ENCODE measurements around the gene DKK2. TPM values are rescaled to one million over a fixed set of nuclear protein-coding genes. Genes with fewer than 3 reads are reported as not detected.

Gene DKK2
- total and polyA plus RNA-seq, 9 of the 15 experiments (the other 6 are each of a cell fraction or from before 2014, with no cell fraction given), result not detected

DNA sequence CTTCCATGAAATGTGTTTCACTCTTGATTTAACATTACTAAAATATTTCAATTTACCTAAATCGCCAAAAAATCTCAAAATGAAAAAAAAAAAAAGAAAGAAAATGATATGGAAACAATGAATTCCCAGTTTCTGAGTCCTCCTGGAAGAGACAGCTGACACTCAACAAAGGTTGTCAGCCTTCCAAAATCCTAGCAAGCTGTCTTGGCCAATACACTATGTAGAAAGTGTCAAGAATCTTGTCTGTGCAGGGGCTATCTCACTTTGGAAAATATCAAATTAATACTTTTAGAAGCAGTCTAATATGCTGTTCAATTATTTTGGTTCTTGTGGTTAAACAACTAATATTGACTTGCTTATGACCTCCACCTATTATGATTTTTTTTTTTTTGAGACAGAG lies 8.7 kb downstream of the DKK2 start:
- Histone ChIP-seq H2AFZ (ENCODE audit: low read depth, low read length) (no peak overlapping the region), H3K9ac (ENCODE audit: insufficient read depth in 1 of 2, low read depth in 2 of 2, low read length in 2 of 2) (no peak overlapping the region), H3K4me3 (no peak overlapping the region), H3K4me2 (ENCODE audit: insufficient read depth, low read length) (no peak overlapping the region), H3K79me2 (ENCODE audit: control insufficient read depth, insufficient read depth, low read length) (no peaks in the 10 kb centered on the region), H3K9me3 (replicated peaks; ENCODE audit: control insufficient read depth, insufficient read depth, low read depth, low read length) (no peaks in the 10 kb centered on the region), H3K27me3 (ENCODE audit: control insufficient read depth in 2 of 2, insufficient read depth in 2 of 2, low read length in 2 of 2) (no peaks in the 10 kb centered on the region), H3K4me1 (replicated peaks in 1 of 2; ENCODE audit: control insufficient read depth in 2 of 2, insufficient read depth in 2 of 2, low read length in 2 of 2) (no peaks in the 10 kb centered on the region), H3K9me1 (ENCODE audit: control insufficient read depth, insufficient read depth, low read length) (no peaks in the 10 kb centered on the region), H3K36me3 (ENCODE audit: control insufficient read depth, insufficient read depth, low read length) (no peaks in the 10 kb centered on the region), H4K20me1 (replicated peaks; ENCODE audit: control insufficient read depth, insufficient read depth, low read length) (no peaks in the 10 kb centered on the region), H3K27ac (ENCODE audit: extremely low read depth, low read depth, low read length) (no peak overlapping the region)
- intact Hi-C loops (cut with micrococcal nuclease), result no loop called here
- ATAC-seq (no peak), FAIRE-seq (no peak), DNase-seq (ENCODE audit: extremely low read depth in 1 of 4, low spot score in 3 of 4) (no peak)
- TF ChIP-seq CBX5 (IDR thresholded peaks at IDR 0.05; ENCODE audit: borderline replicate concordance, low read depth) (no peak), TRIM28 (IDR thresholded peaks at IDR 0.05) (no peak), ZNF165 (CRISPR knock-in tag; IDR thresholded peaks at IDR 0.05; ENCODE audit: borderline replicate concordance) (no peak), SPI1 (IDR thresholded peaks at IDR 0.05; ENCODE audit: borderline replicate concordance, low read depth, low read length) (no peak), KLF16 (IDR thresholded peaks at IDR 0.05) (no peak), MCM2 (IDR thresholded peaks at IDR 0.05; ENCODE audit: low read depth) (no peak), PHF20 (IDR thresholded peaks at IDR 0.05; ENCODE audit: partially characterized antibody) (no peak), ZNF778 (CRISPR knock-in tag; IDR thresholded peaks at IDR 0.05) (no peak), JUND (IDR thresholded peaks at IDR 0.05; ENCODE audit: borderline replicate concordance, low read depth, low read length) (no peak), JUND (tag; IDR thresholded peaks at IDR 0.05; ENCODE audit: borderline replicate concordance, low read depth, low read length) (no peak)
- TF ChIP-seq, protein P1, sequence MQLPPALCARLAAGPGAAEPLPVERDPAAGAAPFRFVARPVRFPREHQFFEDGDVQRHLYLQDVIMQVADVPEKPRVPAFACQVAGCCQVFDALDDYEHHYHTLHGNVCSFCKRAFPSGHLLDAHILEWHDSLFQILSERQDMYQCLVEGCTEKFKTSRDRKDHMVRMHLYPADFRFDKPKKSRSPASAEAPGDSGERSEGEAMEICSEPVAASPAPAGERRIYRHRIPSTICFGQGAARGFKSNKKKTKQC (CRISPR knock-in tag; IDR thresholded peaks at IDR 0.05), result no peak
- in situ Hi-C loops (cut with MboI), result no loop called here
- ChIA-PET CTCF (ENCODE audit: low intra/inter-chr PET ratio) (no interaction called here), POLR2A (no interaction called here)
- BruUV-seq (replicated peaks), result no TSS peak
- 7% methylated on average over 1 of the region's 1 CpG for WGBS (ENCODE audit: insufficient coverage, low coverage, missing lambda C conversion rate)
